Measurements from ENCODE around the gene BLCAP. TPM values are rescaled to one million over a fixed set of nuclear protein-coding genes. Genes with fewer than 3 reads are reported as not detected.

The BLCAP gene
- total RNA-seq, 1 experiment from 2014 or later: 54.3 TPM

DNA sequence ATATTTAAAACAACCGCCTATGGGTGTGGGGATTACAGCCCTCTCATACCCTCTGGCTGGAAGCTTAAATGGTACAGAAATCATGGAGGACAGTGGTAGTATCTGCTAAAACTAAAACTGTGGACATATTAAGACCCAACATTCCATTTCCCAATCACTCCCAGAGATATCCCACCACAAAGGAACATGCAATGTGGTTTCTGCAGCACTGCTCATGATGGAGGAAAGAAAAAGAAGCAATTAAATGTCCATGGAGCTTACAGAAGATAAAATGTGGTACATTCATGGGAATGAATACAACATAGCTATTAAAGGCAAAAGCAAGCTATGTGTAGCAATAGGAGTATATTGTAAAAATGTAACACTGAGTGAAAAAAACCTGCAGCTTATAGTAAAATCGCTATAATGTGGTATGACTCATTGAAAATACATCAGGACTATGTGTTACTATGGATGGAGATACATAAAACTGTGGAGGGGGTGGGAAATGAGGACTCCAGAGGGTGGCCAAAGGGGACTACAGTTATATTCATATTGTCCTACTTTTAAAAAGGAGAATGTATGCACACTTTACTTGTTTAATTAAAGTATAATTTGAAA, 29.5 kb downstream of the BLCAP start:
- H3K27me3 ChIP-seq (ENCODE audit: insufficient read depth, low read length): no peaks in the 10 kb centered on the region
- no peak overlapping the region for H3K56ac ChIP-seq (ENCODE audit: insufficient read length, low read depth, low read length)
- no peak overlapping the region for H2BK12ac ChIP-seq (ENCODE audit: insufficient read length, low read depth, low read length)
- no peaks in the 10 kb centered on the region for H3K23me2 ChIP-seq (ENCODE audit: insufficient read length, low read depth, low read length, poor library complexity, severe bottlenecking)
- H3K9ac ChIP-seq (ENCODE audit: extremely low read depth, insufficient read length, low read length): no peak overlapping the region
- no peak overlapping the region for H2BK20ac ChIP-seq (ENCODE audit: low read depth, low read length, poor library complexity, severe bottlenecking)
- H2BK120ac ChIP-seq (ENCODE audit: low read depth, low read length, poor library complexity, severe bottlenecking): no peak overlapping the region
- no peaks in the 10 kb centered on the region for H4K20me1 ChIP-seq (ENCODE audit: control insufficient read depth, insufficient read depth, insufficient read length)
- no peak overlapping the region for H3T11ph ChIP-seq (ENCODE audit: low read length)
- H3K27ac Mint-ChIP-seq: no peak overlapping the region
- H3K79me1 ChIP-seq (ENCODE audit: insufficient read depth, low read depth, low read length, poor library complexity, severe bottlenecking): no peaks in the 10 kb centered on the region
- no peak overlapping the region for H3K4me2 ChIP-seq (ENCODE audit: insufficient read depth, insufficient read length, low read length)
- H2AK5ac ChIP-seq (ENCODE audit: insufficient read length, low read length): no peak overlapping the region
- H3K27me3 Mint-ChIP-seq (ENCODE audit: low read depth): peaks cover 1% of the 10 kb centered on the region
- H2BK15ac ChIP-seq (ENCODE audit: low read depth, low read length): no peak overlapping the region
- peaks cover 0 to 2% of the 10 kb centered on the region in 2 experiments; a peak in 1 of 4 replicates for H3K4me1 Mint-ChIP-seq
- no CpG with 5 or more reads among the region's 2 CpGs for WGBS (ENCODE audit: extremely low coverage, insufficient read length, low lambda C conversion rate)
- no peaks in the 10 kb centered on the region for H3K9me3 ChIP-seq (ENCODE audit: control insufficient read depth, low read depth, low read length)
- no peak overlapping the region for H3K18ac ChIP-seq (ENCODE audit: insufficient read length, low read depth, low read length)
- no peaks in the 10 kb centered on the region for H3K4me1 ChIP-seq (ENCODE audit: insufficient read depth, low read length)
- H3K14ac ChIP-seq (ENCODE audit: insufficient read depth, low read length): no peak overlapping the region
- no peak overlapping the region for H4K5ac ChIP-seq (ENCODE audit: insufficient read length, low read depth, low read length)
- TF ChIP-seq, protein P1, sequence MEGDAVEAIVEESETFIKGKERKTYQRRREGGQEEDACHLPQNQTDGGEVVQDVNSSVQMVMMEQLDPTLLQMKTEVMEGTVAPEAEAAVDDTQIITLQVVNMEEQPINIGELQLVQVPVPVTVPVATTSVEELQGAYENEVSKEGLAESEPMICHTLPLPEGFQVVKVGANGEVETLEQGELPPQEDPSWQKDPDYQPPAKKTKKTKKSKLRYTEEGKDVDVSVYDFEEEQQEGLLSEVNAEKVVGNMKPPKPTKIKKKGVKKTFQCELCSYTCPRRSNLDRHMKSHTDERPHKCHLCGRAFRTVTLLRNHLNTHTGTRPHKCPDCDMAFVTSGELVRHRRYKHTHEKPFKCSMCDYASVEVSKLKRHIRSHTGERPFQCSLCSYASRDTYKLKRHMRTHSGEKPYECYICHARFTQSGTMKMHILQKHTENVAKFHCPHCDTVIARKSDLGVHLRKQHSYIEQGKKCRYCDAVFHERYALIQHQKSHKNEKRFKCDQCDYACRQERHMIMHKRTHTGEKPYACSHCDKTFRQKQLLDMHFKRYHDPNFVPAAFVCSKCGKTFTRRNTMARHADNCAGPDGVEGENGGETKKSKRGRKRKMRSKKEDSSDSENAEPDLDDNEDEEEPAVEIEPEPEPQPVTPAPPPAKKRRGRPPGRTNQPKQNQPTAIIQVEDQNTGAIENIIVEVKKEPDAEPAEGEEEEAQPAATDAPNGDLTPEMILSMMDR (conservative IDR thresholded peaks at IDR 0.05): no peak
- no peak overlapping the region for H3K4me3 Mint-ChIP-seq
- DNase-seq: no peak
- no peak overlapping the region for H4K91ac ChIP-seq (ENCODE audit: insufficient read length, low read depth, low read length)
- no peak overlapping the region for H3K23ac ChIP-seq (ENCODE audit: insufficient read length, low read depth, low read length)
- no peak overlapping the region for H3K27ac ChIP-seq (ENCODE audit: insufficient read length, low read depth, low read length)
- peaks cover 0 to 3% (median 0%) of the 10 kb centered on the region in 3 experiments; a peak in 1 of 7 replicates for H3K36me3 Mint-ChIP-seq (ENCODE audit: insufficient read depth in 1 of 3, low read depth in 3 of 3)
- no peaks in the 10 kb centered on the region for H3K79me2 ChIP-seq (ENCODE audit: insufficient read depth, low read length)
- H3K4ac ChIP-seq (ENCODE audit: low read depth, low read length): no peak overlapping the region
- H2AFZ ChIP-seq (ENCODE audit: low read length): no peak overlapping the region
- H2BK5ac ChIP-seq (ENCODE audit: insufficient read length, low read length): no peak overlapping the region
- no peak overlapping the region for H4K8ac ChIP-seq (replicated peaks; ENCODE audit: insufficient read length, low read depth, low read length)
- H3K9me3 Mint-ChIP-seq: no peaks in the 10 kb centered on the region
